Activated gamma-delta T cell treated with Interleukin-2 at 50 U/mL for 16 hours (primary cell): ENCODE data around the gene YWHAH.
A peak's percentile ranks its signal among the peaks of the same experiment; 100 is the strongest.
"Not testable (repeated sequence)": the region's sequence is repeated elsewhere in the genome, so short reads cannot be mapped to it uniquely, and the experiment has no call there.

Source experiments
- DNase-seq: peaks from one replicate; pipeline ENCODE4 v3.0.0-alpha.2; 2020

Gene YWHAH

DNA sequence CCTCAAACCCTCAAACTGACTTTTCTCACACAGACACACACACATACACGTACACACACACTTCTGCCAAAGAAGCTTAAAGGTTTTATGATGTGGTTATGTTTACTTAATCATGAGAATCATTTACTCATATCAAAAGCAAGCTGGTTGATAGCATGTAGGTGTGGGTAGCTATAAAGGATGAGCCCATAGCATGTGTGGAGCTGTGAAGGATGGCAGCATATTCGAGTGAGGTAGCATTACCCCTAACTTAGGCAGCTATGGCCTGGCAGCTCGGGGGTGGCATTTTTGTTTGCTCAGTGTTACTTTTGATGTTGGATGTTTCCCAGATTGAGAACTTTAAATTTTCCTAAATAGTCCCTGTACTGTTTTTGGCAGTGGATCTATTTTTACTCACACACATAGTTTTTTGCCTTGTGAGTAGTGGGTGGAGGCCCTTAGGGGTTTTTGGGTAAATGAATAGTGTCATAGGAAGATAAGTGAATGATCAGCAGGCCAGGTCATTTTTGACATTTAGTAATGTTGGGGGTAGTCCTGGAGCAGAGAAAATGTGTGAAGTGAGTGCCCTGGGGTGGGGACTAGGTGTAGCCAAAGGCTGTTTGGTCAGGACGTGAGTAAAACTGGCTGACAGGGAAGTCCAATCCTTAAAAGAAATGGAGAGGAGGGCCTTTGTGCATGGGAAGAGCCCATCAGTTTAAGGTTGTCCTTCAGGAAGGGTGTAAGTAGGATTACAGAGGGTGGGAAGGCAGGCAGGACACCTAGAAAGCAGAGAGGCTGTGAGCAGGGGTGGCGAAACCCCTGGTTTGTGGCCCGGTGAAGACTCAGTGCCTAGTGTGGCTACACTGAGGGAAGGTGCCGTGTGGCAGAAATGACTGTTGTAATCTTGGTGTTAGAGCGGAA lies 7.1 kb downstream of the YWHAH start:
- DNase-seq = no peak

DNA sequence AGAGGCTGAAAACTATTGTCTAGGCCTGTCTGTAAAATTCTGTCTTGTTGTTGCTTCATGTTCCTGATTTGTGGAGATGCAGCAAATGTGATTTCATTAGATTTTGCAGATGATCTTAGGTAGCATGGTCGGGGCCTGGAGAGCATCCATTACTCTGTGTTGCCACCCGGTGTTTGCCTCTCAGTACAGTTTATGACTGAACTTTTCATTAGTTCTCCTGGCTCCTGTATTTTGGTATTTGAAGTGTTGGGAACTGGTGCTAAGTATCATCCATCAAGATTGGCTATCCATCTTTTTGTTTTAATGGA lies 7.7 kb downstream of the YWHAH start:
- DNase-seq = no peak

DNA sequence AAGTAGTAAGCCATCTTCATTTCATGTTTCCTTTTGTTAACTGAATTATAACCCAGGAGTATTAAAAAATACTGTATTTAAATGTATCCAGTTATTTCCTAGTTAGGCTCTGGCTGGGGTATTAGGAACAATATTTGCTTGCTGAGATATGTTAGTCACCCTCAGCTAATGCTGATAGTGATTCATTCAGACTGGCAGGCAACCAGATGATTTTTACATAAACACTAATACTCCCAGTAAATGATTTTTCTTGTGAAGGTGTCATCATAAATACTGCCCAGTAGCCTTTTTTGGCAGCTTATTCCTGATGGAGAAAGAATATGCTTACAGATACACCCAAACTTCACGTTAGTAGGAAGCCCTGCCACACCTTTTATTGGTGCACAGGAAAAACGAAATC lies 8.1 kb downstream of the YWHAH start:
- DNase-seq = no peak

DNA sequence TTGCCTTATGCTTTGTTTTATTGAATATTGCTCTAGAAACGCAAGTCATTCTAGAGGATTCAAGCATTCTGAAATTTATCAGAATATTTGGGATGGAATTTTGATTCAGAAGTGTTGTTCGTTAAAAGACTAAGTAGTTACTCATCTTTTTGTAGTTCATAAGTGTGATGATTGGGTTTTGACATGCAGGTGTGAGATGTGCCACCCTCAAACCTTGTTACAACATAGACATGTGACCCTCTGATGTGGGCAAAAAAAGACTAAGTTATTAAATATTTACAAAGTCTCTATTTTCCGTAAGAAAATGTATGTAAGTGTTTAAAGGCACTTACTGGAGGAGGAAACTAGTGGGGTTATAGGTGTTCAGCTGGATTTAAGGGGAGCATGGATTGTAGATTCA lies 8.9 kb downstream of the YWHAH start:
- no peak for DNase-seq

DNA sequence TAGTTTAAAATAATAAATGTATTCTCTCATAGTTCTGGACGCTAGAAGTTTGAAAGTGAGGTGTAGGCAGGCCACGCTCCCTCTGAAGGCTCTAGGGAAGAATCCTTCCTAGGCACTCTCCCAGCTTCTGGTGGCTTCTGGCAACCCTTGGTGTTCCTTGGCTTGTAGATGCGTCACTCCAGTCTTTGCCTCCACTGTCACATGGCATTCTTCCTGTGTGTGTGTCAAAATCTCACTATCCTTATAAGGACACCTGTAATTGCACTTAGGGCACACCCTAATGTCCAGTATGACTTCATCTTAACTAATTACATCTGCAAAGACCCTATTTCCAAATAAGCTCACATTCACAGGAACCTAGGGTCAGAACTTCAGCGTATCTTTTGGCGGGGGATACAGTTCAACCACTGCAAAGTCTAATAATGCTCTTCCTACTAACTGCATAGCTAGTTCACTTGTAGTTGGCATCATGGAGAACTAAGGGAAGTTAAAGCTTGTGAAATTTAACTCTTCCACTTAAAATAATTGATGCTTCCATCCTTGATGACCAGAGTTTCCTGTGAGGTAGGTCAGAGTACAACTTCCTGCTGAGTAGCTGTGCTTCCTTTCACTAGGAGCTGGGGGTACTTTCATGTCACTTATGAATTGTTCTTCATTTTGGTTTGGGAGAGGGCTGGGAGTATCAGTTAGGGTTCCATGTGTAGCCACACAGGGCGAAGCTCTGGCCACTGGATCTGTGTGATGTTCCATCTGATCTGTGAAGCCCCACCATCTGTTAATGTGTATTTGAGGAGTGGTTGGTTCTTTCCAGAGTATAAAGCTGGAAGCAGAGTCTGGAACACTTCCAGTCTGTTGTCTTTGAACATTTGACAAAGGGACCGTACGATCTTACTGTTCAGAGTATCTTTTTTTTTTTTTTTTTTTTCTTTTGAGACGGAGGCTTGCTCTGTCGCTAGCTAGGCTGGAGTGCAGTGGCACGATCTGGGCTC lies 10.5 kb downstream of the YWHAH start:
- DNase-seq = no peak

DNA sequence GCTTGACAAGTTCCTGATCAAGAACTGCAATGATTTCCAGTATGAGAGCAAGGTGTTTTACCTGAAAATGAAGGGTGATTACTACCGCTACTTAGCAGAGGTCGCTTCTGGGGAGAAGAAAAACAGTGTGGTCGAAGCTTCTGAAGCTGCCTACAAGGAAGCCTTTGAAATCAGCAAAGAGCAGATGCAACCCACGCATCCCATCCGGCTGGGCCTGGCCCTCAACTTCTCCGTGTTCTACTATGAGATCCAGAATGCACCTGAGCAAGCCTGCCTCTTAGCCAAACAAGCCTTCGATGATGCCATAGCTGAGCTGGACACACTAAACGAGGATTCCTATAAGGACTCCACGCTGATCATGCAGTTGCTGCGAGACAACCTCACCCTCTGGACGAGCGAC lies 12.0 kb downstream of the YWHAH start:
- DNase-seq = no peak

DNA sequence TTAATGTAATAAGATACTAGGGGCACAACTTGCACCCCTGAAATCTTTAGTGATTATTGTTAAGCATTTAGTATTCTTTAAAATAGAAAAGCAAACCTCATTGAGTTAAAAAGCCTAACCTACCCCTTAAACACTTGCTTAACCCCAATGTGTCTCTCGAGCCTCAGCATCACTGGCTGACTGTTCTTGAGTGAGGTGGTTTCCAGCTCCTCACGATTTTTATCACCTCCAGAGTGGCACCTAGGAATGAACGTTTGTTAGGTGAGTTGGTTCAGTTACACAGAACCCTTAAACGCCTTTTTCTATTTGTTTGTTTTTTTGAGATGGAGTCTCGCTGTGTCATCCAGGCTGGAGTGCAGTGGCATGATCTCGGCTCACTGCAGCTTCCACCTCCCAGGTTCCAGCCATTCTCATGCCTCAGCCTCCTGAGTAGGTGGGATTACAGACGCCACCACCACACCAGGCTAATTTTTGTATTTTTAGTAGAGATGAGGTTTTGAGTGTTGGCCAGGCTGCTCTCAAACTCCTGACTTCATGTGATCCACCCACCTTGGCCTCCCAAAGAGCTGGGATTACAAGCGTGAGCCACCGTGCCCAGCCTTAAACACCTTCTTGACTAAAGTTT lies 13.7 kb downstream of the YWHAH start:
- DNase-seq = no peak

DNA sequence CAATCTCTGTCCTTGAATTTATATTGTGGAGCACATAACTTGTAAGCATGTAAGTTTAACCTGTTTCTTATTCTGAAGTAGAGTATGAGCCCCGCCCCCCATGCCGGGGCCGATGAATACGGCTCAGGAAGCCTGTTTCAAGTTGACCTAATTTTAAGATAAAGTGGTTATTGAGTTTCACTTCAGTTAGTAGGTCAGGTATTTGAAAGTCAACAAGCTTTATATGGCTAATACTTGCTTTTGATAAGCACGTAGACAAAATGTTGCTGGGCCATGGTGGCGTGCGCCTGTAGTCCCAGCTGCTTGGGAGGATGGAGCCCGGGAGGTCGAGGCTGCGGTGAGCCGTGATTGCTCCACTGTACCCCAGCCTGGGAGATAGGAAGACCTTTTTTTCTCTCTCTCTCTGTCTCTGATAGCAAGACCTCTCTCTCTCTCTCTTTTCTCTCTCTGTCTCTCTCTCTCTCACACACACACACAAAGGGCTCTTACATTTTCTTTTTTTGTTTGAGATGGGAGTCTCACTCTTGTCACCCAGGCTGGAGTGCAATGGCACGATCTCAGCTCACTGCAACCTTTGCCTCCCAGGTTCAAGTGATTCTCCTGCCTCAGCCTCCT lies 14.4 kb downstream of the YWHAH start:
- no peak for DNase-seq

DNA sequence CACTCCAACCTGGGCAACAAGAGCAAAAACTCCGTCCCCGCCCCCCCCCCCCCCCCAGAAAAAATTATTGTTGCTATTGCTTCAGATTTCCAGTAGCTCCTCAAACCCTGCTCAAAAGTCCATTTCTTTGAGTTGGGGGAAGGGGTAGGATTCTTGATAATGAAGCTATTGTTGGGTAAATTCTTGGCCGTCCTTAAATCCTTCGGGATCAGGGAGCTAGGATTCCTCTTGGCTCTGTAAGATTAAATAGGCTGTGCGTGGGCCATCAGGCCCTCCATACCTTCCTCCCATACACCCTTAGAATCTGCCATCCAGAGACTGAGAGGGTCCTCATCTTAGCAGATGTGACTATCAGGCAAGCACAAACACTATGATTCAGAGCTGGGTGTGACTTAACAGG lies 16.4 kb downstream of the YWHAH start:
- DNase-seq = no peak

DNA sequence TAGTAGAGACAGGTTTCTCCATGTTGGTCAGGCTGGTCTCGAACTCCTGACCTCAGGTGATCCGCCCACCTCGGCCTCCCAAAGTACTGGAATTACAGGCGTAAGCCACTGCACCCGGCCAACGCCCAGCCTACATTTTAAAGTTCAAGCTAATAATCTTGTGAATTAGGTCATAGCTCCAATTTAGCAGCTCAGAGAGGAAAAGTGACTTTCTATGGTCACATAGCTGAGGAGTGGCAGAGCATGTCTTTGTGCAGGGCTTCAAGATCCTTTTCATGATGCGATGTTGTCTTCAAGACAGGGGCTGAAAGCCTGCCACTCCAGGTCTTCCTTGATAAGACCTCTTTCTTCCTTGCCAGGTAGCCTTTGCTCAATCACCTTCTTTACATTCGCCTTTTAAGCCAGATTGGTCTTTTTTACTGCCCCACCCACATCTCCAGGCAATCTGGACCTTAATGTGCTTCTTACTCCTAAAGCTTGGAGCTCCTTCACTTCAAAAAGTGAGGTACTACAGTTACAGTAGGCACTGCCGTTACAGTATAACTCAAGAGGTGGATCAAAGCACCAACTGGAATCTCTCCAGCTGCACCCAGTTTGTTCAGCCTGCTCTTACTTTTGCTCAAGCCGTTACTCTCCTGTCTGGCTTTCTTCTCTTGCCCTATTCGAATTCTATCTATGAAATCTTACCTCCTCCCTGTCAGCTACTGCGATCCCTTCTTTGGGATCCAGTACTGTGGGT lies 18.2 kb downstream of the YWHAH start:
- DNase-seq = no peak

DNA sequence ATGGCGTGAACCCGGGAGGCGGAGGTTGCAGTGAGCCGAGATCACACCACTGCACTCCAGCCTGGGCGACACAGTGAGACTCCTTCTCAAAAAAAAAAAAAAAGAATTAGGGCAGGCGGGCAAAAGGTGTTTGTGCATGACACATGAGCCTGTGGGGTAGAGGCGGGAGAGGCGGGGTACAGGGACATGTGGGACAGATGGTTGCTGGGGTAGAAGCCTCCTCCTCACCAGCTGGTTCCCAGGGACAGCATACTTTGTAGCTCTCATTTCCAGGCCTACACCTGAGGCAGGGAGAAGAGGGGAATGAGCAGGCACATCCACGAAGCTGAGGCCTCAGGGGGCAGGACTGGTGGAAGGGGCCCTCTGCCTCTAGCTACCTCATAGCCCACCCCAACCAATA lies 23.7 kb downstream of the YWHAH start:
- DNase-seq = no peak

DNA sequence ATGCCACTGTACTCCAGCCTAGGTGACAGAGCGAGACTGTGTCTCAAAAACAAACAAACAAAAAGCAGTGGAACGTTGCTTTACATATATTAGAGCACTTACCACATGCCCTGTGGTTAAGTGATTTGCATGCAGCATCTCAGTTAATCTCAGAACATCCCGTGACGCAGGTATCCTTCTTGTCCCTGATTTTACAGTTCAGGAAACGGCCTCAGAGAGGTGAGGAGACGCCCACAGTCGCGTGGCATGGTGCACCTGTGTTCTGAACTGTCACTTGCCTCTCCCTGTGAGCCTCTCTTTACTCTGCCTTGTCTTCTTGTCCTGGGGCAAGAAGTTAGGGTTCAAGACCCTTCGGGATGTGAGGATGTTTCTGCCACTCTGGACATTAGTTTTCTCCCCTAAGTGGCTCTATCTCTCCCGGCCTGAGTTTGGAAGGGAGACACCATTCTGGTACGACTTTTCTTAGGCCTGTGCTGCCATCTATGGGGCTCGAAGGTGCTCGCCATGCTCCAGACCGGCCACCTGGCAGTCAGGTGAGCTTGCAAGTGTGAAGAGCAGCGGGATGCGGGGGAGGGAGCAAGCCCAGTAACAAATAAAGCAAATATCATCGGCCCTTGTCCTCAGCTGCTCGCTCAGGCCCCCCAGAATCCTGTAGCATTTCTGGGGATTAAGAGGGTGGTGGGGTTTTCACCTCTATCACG lies 25.6 kb downstream of the YWHAH start:
- peak; percentile 55 for DNase-seq

DNA sequence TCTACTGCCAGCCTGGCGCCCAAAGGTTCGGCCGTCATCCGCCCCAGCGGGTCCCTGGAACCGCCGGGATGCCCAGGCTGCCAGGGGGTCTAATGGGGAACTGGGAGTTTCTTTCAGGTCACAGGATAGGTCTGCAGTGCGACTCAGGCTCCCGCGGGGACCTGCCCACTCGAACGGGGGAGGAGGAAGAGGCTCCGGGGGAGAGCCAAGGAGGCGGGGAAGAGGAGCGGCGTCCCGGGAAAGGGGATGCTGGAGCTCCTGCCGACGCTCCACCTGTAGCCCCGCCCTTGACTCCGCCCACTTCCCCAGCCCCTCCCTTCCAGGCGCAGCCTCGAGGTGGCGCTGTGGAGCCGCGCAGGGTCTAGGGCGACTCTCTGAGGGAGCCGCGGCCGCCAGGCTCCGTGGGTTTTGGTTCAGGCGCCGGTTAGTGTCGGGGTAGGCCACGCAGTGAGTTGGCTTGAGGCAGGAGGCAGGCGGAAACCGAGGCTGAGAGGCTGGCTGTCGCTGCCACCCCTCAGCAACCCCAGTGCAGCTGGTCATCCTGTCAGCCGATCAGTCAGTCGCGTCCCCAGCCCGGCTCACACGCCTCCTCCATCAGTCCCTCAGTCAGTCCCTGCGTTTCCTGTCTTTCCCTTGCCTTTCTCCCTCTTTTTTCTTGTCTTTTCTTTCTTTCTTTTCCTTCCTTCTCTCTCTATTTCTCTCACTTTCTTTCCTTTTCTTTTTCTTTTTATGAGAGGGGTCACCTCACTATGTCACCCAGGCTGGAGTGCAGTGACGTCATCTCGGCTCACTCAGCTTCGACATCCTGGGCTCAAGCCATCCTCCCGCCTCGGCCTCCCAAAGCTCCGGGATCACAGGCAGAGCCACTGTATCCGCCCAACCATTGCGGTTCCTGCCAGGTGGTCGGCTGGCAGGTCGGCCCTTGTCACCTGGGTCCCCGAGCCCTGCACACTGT lies 26.4 kb downstream of the YWHAH start:
- DNase-seq = peak; percentile 84

DNA sequence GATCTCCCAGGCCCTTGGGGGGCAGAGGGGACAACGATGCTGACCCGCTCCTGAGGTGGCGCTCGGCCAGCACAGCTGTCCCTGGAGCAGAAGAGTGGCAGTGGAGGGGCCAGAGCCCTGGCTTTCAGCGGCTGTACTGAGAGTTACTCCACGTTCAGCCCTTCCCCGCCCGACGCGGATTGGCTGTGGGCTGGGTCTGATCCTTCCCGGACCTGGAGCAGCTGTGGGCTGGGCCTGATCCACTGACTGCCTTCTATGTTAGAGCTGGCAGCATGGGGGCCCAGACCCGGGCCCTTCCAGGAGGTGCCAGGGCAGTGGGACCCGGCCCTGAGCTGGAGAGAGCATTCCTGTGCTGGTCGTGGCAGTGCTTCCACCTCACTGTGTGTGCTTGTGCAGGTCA lies 27.8 kb downstream of the YWHAH start:
- no peak for DNase-seq

DNA sequence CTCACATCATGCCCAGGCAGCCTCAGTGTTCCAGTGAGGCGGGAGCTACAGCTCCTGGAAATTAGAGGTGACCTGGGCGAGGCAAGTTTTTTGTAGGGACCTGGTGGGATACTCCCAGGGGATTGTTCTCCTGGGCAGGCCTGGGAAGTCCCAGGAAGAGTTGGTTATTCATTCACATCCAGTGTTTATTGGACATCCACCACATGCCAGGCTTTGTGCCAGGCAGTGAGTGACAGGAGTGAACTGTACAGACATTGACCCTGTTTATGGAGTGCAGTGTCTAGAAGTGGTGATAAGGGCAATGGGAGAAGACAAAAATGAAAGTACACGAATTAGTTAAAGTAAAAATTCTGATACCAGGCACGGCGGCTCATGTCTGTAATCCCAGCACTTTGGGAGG lies 29.4 kb downstream of the YWHAH start:
- DNase-seq = no peak

DNA sequence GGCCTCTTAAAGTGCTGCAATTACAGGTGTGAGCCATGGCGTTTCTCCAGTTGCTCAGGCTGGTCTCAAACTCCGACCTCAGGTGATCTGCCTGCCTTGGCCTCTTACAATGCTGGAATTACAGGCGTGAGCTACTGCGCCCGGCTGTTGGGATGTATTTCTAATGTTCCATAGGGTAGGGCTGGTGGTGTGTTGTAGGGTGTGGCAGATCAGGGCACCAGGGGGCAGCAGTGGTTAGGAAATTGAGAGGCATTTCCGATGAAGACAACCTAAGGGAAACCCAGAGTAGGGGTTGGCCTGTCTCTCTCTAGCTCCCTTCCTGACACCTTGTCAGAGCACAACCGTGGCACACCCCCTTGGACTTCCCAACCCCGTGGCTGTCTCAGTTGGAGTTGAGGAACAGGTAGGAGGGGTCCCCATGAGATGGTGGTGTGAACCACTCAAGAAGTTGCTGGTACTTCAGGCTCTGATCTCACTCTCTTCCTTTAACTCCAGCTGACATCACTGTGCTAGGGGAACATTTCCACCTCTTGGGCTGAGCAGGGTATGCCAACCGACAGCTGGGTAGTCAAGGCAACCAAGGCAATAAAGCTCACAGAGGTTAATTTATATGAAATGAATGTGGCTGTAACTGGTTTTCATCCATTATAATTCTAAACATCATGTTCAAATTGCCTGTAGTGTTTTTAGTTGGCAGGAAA lies 33.0 kb downstream of the YWHAH start:
- peak; percentile 79 for DNase-seq

DNA sequence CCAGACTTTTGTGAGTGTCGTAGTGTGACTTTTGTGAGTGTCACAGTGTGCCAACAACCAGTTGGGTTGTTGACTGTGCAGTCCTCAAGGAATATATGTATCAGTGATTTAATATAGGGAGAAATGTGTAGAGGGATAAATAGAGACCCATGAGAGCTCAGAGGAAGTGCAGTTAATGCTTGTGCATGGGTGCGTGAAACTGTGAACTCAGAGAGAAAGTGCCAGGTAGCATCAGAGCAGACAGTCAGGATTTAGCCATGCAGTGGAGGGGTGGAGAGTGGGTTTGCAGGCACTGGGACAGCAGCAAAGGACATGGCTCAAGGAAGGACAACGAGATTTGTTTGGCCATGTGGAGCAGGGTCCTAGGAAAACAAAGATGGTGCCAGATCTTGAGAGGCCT lies 33.6 kb downstream of the YWHAH start:
- no peak for DNase-seq

DNA sequence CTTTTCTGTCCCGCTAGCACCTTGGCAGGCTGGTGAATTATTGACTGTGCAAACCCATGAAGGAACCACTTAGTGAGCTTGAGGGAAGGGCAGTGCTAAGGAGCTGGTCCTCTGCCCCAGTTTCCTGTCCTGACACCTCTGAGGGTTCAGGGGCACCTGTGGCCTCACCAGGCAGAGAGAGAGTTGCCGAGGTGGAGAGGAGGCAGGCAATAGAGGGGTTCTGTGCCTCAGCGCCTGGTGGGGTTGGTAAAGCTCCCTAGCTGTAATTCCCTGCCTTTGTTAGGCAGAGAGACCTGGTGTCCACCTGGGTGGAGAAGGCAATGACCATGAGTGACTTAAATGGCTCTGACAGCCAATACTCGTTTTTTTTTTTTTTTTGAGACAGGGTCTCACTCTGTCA lies 36.3 kb downstream of the YWHAH start:
- no peak for DNase-seq

DNA sequence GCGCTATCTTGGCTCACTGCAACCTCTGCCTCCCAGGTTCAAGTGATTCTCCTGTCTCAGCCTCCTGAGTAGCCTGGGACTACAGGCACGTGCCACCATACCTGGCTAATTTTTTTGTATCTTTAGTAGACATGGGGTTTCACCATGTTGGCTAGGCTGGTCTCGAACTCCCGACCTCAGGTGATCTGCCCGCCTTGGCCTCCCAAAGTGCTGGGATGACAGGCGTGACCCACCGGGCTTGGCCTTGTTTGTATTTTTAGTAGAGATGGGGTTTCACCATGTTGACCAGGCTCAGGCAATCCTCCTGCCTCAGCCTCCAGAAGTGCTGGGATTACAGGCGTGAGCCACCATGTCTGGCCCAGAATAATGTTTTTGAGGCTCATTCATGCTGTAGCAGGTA lies 37.6 kb downstream of the YWHAH start:
- not testable (repeated sequence) for DNase-seq
